Measurements from ENCODE around the gene AMN1. TPM values are rescaled to one million over a fixed set of nuclear protein-coding genes. Genes with fewer than 3 reads are reported as not detected.
"Not testable (repeated sequence)": the region's sequence is repeated elsewhere in the genome, so short reads cannot be mapped to it uniquely, and the experiment has no call there.

AMN1 gene
- polyA plus RNA-seq, 1 donor: 10.7 TPM

- WGBS (ENCODE audit: insufficient coverage, low lambda C conversion rate): no CpG with 5 or more reads among the region's 3 CpGs
- Histone ChIP-seq H3K9me3 (ENCODE audit: control insufficient read depth, low read depth, low read length) (peaks cover 22% of the 10 kb centered on the region), H3K27ac (ENCODE audit: low read length) (no peak overlapping the region), H3K4me1 (ENCODE audit: control insufficient read depth, insufficient read depth, low read length) (no peaks in the 10 kb centered on the region), H3K4me3 (ENCODE audit: low read length) (no peak overlapping the region), H3K36me3 (ENCODE audit: control insufficient read depth, insufficient read depth, low read length) (peaks cover 7% of the 10 kb centered on the region), H3K27me3 (ENCODE audit: control insufficient read depth, insufficient read depth, low read length) (no peaks in the 10 kb centered on the region)
- no peak for DNase-seq
Observed at GRCh38 chr12:31687101-31687527, 41.7 kb downstream of the AMN1 start.

DNA sequence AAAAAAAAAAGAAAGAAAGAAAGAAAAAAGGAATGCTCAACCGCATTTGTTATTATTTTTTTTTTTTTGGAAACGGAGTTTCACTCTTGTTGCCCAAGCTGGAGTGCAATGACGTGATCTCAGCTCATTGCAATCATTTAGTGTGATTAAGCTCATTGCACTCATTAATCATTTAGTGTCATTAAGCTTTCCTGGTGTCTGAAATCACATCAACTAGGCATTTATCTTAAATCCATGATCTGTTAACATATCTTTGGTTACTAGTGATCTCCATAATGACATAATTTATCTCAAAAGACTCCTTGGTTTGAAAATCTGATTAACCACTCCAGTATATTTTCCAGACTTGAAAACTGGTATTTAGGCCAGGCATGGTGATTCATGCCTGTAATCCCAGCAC, 43.0 kb downstream of the AMN1 start:
- no peaks in the 10 kb centered on the region for H3K27me3 ChIP-seq (ENCODE audit: control insufficient read depth, insufficient read depth, low read length)
- H3K27ac ChIP-seq (ENCODE audit: low read length): no peak overlapping the region
- H3K36me3 ChIP-seq (ENCODE audit: control insufficient read depth, insufficient read depth, low read length): peaks cover 7% of the 10 kb centered on the region
- no peak for DNase-seq
- H3K4me1 ChIP-seq (ENCODE audit: control insufficient read depth, insufficient read depth, low read length): no peaks in the 10 kb centered on the region
- peaks cover 22% of the 10 kb centered on the region for H3K9me3 ChIP-seq (ENCODE audit: control insufficient read depth, low read depth, low read length)
- no CpG with 5 or more reads among the region's 3 CpGs for WGBS (ENCODE audit: insufficient coverage, low lambda C conversion rate)
- H3K4me3 ChIP-seq (ENCODE audit: low read length): no peak overlapping the region

DNA sequence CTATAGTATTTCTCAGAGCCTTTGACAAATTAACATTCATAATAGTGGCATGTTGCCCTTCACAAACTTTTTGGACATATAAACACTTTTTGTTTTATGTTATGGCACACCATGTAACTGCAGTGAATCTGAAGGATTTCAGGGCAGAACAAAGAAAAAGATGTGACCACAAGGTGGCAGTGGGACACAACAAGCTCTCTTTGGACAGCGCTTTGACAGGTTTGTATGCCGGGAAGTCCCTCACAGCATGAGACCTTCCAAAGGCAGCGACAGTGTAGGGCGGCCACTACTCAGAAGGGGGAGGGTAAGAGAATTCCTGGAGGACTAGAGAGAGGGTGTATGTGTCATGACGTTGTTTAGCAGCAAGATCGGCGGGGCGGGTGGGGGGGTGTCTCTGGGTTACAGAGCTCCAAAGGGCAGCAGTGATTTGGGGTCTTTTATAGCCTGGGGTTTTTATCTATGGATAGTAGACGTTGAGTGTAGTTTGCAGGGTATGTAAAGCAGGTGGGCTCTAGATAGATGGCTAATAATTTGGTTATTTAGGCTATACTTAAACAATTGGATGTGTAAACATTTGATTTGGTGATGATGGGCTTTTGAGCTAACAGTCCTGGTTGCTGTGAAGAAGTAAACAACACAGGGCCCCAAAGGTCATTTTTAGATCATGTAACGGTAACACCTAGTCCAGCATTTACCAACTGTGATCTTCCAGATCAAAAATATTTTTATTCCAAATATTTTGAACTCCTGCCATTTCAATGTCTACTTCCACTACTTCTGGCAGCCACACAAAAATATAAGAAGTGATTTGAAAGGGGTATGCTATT, 46.5 kb downstream of the AMN1 start:
- H3K9me3 ChIP-seq (ENCODE audit: control insufficient read depth, low read depth, low read length): peaks cover 22% of the 10 kb centered on the region
- no peak overlapping the region for H3K27ac ChIP-seq (ENCODE audit: low read length)
- no CpG with 5 or more reads among the region's 10 CpGs for WGBS (ENCODE audit: insufficient coverage, low lambda C conversion rate)
- H3K4me3 ChIP-seq (ENCODE audit: low read length): no peak overlapping the region
- no peaks in the 10 kb centered on the region for H3K27me3 ChIP-seq (ENCODE audit: control insufficient read depth, insufficient read depth, low read length)
- H3K36me3 ChIP-seq (ENCODE audit: control insufficient read depth, insufficient read depth, low read length): peaks cover 4% of the 10 kb centered on the region
- peak in 1 of 2 donors; percentile 73 for DNase-seq
- no peaks in the 10 kb centered on the region for H3K4me1 ChIP-seq (ENCODE audit: control insufficient read depth, insufficient read depth, low read length)

- WGBS (ENCODE audit: insufficient coverage, low lambda C conversion rate): 83% methylated on average over 1 of the region's 4 CpGs
- Histone ChIP-seq H3K4me3 (ENCODE audit: low read length) (no peak overlapping the region), H3K4me1 (ENCODE audit: control insufficient read depth, insufficient read depth, low read length) (no peaks in the 10 kb centered on the region), H3K27me3 (ENCODE audit: control insufficient read depth, insufficient read depth, low read length) (no peaks in the 10 kb centered on the region), H3K27ac (ENCODE audit: low read length) (no peak overlapping the region), H3K36me3 (ENCODE audit: control insufficient read depth, insufficient read depth, low read length) (peaks cover 7% of the 10 kb centered on the region), H3K9me3 (ENCODE audit: control insufficient read depth, low read depth, low read length) (peaks cover 14% of the 10 kb centered on the region)
- no peak for DNase-seq
Observed at GRCh38 chr12:31672521-31672920, 56.3 kb downstream of the AMN1 start.

DNA sequence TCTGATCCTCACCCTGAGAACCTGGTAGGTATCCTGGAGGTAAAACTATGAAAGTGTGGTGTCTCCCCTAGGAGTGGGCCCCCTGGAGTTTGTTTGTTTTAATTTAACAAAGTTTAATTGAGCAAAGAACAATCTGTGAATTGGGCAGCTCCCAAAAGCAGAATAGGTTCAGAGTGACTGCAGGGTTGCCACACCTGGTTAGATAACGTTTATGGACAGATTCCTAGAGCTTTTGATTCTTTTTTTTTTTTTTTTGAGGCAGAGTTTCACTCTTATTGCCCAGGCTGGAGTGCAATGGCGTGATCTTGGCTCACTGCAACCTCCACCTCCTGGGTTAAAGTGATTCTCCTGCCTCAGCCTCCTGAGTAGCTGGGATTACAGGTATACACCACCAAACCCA, 59.2 kb downstream of the AMN1 start:
- H3K9me3 ChIP-seq (ENCODE audit: control insufficient read depth, low read depth, low read length): peaks cover 14% of the 10 kb centered on the region
- H3K27me3 ChIP-seq (ENCODE audit: control insufficient read depth, insufficient read depth, low read length); H3K27ac ChIP-seq (ENCODE audit: low read length); H3K4me3 ChIP-seq (ENCODE audit: low read length); H3K4me1 ChIP-seq (ENCODE audit: control insufficient read depth, insufficient read depth, low read length); DNase-seq; H3K36me3 ChIP-seq (ENCODE audit: control insufficient read depth, insufficient read depth, low read length): not testable (repeated sequence)
- WGBS (ENCODE audit: insufficient coverage, low lambda C conversion rate): no CpG with 5 or more reads among the region's 2 CpGs

DNA sequence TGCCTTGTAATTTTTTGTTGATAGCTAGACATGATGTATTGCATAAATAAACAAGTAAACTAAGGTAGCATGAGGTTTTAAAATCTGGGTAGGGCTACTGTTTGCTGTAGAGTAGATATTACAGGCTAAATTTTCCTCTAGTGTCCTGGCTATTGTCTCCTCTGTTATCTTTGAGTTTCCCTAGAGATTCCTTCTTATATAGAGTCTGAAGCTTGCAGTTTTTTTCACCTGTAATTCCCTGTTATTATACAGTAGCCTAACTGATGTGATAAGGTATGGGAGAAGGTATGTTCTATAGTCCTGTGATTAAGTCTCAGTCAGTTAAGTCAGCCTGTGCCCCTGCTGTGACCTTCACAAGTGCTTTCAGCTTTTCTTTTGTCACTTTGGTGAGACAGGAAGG, 59.8 kb downstream of the AMN1 start:
- DNase-seq: no peak
- Histone ChIP-seq H3K4me1 (ENCODE audit: control insufficient read depth, insufficient read depth, low read length) (no peaks in the 10 kb centered on the region), H3K36me3 (ENCODE audit: control insufficient read depth, insufficient read depth, low read length) (peaks cover 7% of the 10 kb centered on the region)

GRCh38 chr12:31664038-31664437, 64.8 kb downstream of the AMN1 start:
- peaks cover 5% of the 10 kb centered on the region for H3K36me3 ChIP-seq (ENCODE audit: control insufficient read depth, insufficient read depth, low read length)
- no peak overlapping the region for H3K27ac ChIP-seq (ENCODE audit: low read length)
- 73% methylated on average over 3 of the region's 6 CpGs for WGBS (ENCODE audit: insufficient coverage, low lambda C conversion rate)
- DNase-seq: peak; percentile 30 to 71
- H3K9me3 ChIP-seq (ENCODE audit: control insufficient read depth, low read depth, low read length): peaks cover 8% of the 10 kb centered on the region
- no peak overlapping the region for H3K4me3 ChIP-seq (ENCODE audit: low read length)
- no peaks in the 10 kb centered on the region for H3K27me3 ChIP-seq (ENCODE audit: control insufficient read depth, insufficient read depth, low read length)
- no peaks in the 10 kb centered on the region for H3K4me1 ChIP-seq (ENCODE audit: control insufficient read depth, insufficient read depth, low read length)

More for the DNA sequence above, 59.8 kb downstream of the AMN1 start:
- Histone ChIP-seq H3K4me3 (ENCODE audit: low read length) (no peak overlapping the region), H3K9me3 (ENCODE audit: control insufficient read depth, low read depth, low read length) (peaks cover 14% of the 10 kb centered on the region), H3K27me3 (ENCODE audit: control insufficient read depth, insufficient read depth, low read length) (no peaks in the 10 kb centered on the region), H3K27ac (ENCODE audit: low read length) (no peak overlapping the region)

GRCh38 chr12:31663576-31663975, 65.2 kb downstream of the AMN1 start:
- Histone ChIP-seq H3K4me1 (ENCODE audit: control insufficient read depth, insufficient read depth, low read length) (no peaks in the 10 kb centered on the region), H3K9me3 (ENCODE audit: control insufficient read depth, low read depth, low read length) (peaks cover 3% of the 10 kb centered on the region), H3K4me3 (ENCODE audit: low read length) (no peak overlapping the region), H3K27ac (ENCODE audit: low read length) (no peak overlapping the region), H3K27me3 (ENCODE audit: control insufficient read depth, insufficient read depth, low read length) (no peaks in the 10 kb centered on the region), H3K36me3 (ENCODE audit: control insufficient read depth, insufficient read depth, low read length) (peaks cover 5% of the 10 kb centered on the region)
- WGBS (ENCODE audit: insufficient coverage, low lambda C conversion rate): 60% methylated on average over 4 of the region's 4 CpGs
- no peak for DNase-seq

DNA sequence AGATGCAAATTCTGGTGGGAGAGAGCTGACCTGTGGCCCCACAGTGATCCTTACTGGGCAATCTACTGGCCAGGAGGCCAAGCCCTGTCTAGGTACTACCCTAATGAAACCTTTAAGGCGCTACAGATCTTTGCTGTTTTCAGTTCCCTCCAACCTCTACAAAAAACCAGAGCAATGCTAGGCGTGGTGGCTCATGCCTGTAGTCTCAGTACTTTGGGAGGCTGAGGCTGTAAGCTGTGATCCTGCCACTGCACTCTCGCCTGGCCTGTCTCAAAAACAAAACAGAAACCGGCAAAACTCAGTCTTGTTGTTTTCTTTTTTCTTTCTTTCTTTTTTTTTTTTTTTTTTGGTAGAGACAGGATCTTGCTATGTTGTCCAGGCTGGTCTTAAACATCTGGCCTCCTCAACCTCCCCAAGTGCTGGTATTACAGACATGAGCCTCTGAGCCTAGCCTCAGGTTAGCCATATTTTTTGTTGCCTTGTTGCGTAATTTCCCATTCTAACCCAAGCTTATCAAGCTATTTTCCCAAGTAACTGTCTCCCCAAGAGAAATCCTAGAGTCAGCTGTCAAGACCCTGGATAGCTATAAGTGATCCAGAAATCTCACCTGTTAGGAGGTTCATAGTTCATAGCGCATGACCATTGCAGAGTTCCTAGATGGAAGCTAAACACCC, 66.5 kb downstream of the AMN1 start:
- DNase-seq: no peak
- H3K4me1 ChIP-seq (ENCODE audit: control insufficient read depth, insufficient read depth, low read length): no peaks in the 10 kb centered on the region
- no peaks in the 10 kb centered on the region for H3K9me3 ChIP-seq (ENCODE audit: control insufficient read depth, low read depth, low read length)
- H3K4me3 ChIP-seq (ENCODE audit: low read length): no peak overlapping the region
- H3K27ac ChIP-seq (ENCODE audit: low read length): no peak overlapping the region
- H3K27me3 ChIP-seq (ENCODE audit: control insufficient read depth, insufficient read depth, low read length): no peaks in the 10 kb centered on the region
- WGBS (ENCODE audit: insufficient coverage, low lambda C conversion rate): no CpG with 5 or more reads among the region's 6 CpGs
- H3K36me3 ChIP-seq (ENCODE audit: control insufficient read depth, insufficient read depth, low read length): peaks cover 5% of the 10 kb centered on the region

DNA sequence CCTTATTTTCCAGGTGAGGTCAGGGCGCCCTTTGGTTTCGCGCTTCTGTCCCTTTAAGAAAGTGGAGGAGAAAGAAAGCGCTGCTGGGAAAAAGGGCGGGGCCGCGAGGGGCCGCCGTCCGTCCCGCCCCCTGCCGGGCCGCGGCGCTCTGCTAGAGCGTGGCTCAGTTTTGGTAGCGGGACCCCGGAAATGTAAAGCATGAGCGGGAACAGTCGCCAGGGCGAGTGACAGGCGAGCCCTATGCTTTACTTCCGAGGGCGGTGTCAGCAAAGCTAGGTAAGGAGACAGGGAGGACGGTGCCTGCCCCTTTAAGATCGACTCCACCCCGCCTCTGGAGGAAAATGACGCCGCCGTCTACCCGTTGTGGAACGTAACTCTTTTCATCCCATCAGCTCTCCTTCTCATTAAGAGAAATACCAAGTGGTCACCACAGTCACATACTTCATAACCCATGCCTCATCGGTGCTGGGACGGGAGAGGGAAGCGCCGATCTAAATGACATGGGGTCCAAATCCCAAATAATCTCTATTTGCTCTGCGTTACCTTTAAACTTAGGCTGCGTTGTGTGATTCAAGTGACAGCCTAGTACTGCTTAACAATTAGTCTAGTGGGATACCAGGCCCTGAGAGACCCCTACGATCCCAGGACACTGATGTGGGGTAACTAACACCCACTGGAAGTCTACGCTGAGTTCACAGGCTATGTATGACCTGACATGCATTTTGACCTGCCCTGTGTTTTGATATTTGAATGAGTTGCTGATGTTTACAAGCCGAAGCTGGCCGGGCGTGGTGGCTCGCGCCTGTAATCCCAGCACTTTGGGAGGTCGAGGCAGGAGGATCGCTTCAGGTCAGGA, 69.5 kb downstream of the AMN1 start, which contains the start of gene ETFBKMT:
Gene ETFBKMT (plus strand): TSS at position 602 of the 856 bp plus-strand sequence. CDS start 2,266 bp downstream, outside the sequence.
- H3K4me3 ChIP-seq (ENCODE audit: low read length): peak within 1 kb of the TSS; percentile 62
- peak within 1 kb of the TSS; percentile 86 for H3K27ac ChIP-seq (ENCODE audit: low read length)
- no peaks in the 10 kb centered on the region for H3K4me1 ChIP-seq (ENCODE audit: control insufficient read depth, insufficient read depth, low read length)
- DNase-seq: peak; percentile 88 to 96
- no CpG with 5 or more reads among the region's 47 CpGs for WGBS (ENCODE audit: insufficient coverage, low lambda C conversion rate)
- H3K9me3 ChIP-seq (ENCODE audit: control insufficient read depth, low read depth, low read length): no peaks in the 10 kb centered on the region
- H3K27me3 ChIP-seq (ENCODE audit: control insufficient read depth, insufficient read depth, low read length): no peaks in the 10 kb centered on the region
- H3K36me3 ChIP-seq (ENCODE audit: control insufficient read depth, insufficient read depth, low read length): peaks cover 5% of the 10 kb centered on the region

All from large intestine (tissue), 3 donors.